RWPE2 (cell line): ENCODE results near the gene SP1.
"Not testable (repeated sequence)": the region's sequence is repeated elsewhere in the genome, so short reads cannot be mapped to it uniquely, and the experiment has no call there.

Experiments used
- ATAC-seq: fragments of 200-7000 bp; cut with Tn5 transposase; 3 replicates; pipeline ENCODE4 v1.9.1; 2021; ENCODE audit warnings: low read depth
- DNase-seq: peaks from one replicate; pipeline ENCODE4 v3.0.0-alpha.2; 2020; ENCODE audit warnings: low spot score
- H3K27ac ChIP-seq: fragments of 450-650 bp; 2 replicates; pipeline ENCODE4 v1.5.1; 2017; ENCODE audit warnings: mild to moderate bottlenecking; ENCODE audit not compliant: poor library complexity, severe bottlenecking
- H3K27me3 ChIP-seq: fragments of 250-450 bp; sonication (Bioruptor Pico); 2 replicates; pipeline ENCODE4 v1.5.1; 2021; ENCODE audit warnings: mild to moderate bottlenecking, moderate library complexity; ENCODE audit not compliant: insufficient read depth, poor library complexity, severe bottlenecking
- H3K36me3 ChIP-seq: fragments of 250-450 bp; sonication (Bioruptor Pico); 2 replicates; pipeline ENCODE4 v1.5.1; 2020; ENCODE audit warnings: low read depth, mild to moderate bottlenecking, moderate library complexity
- H3K4me1 ChIP-seq: fragments of 250-450 bp; sonication (Bioruptor Pico); 2 replicates; pipeline ENCODE4 v1.5.1; 2021; ENCODE audit warnings: mild to moderate bottlenecking, moderate library complexity; ENCODE audit not compliant: insufficient read depth, poor library complexity, severe bottlenecking
- H3K4me3 ChIP-seq: fragments of 250-450 bp; sonication (Bioruptor Pico); 2 replicates; pipeline ENCODE4 v1.5.1; 2021; ENCODE audit warnings: mild to moderate bottlenecking, moderate library complexity; ENCODE audit not compliant: severe bottlenecking
- H3K9me3 ChIP-seq: fragments of 250-450 bp; sonication (Bioruptor Pico); 2 replicates; pipeline ENCODE4 v1.5.1; 2021; ENCODE audit warnings: mild to moderate bottlenecking, moderate library complexity; ENCODE audit not compliant: severe bottlenecking
- CTCF ChIP-seq: fragments of 450-650 bp; IDR thresholded peaks from one replicate; pipeline ENCODE4 v1.5.1; 2017; ENCODE audit warnings: mild to moderate bottlenecking, moderate library complexity; ENCODE audit not compliant: poor library complexity, severe bottlenecking

SP1 gene

DNA sequence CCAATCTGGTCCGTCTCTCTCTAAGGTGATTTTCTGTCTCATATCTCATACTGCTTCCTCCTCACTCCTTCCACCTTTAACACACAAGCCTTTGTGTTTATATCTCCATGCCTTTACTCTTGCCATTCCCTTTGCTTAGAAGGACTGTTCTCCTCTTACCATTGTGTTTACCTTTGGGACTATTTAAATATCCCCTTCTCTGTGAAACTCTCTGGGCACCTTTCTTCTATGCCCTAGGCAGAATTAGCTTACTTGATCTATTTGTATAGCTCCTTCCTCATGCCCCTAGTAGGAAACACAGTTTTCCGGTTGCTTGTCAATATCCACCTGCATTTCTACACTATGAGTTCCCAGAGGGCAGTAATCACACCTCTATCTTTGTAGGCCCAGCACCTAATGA is 39.8 kb downstream of the SP1 start:
- ATAC-seq (no peak), DNase-seq (no peak)
- H3K36me3 ChIP-seq = no peaks in the 10 kb centered on the region
- no peak for TF ChIP-seq CTCF
- peaks cover 4% of the 10 kb centered on the region for H3K4me1 ChIP-seq
- no peak overlapping the region for H3K27ac ChIP-seq
- H3K9me3 ChIP-seq = no peaks in the 10 kb centered on the region
- H3K27me3 ChIP-seq = no peaks in the 10 kb centered on the region
- no peak overlapping the region for H3K4me3 ChIP-seq

- H3K4me1 ChIP-seq, H3K27ac ChIP-seq, ATAC-seq, H3K9me3 ChIP-seq, H3K4me3 ChIP-seq, H3K36me3 ChIP-seq, DNase-seq, H3K27me3 ChIP-seq: not testable (repeated sequence)
These were observed 42.3 kb downstream of the SP1 start for GRCh38 chr12:53422247-53422646.

- no peak for ATAC-seq
- H3K4me3 ChIP-seq = no peak within 1 kb of the TSS
- H3K27me3 ChIP-seq = no peaks in the 10 kb centered on the region
- peaks cover 14% of the 10 kb centered on the region for H3K4me1 ChIP-seq
- TF ChIP-seq CTCF = no peak
- H3K27ac ChIP-seq = no peak within 1 kb of the TSS
- no peak for DNase-seq
- no peaks in the 10 kb centered on the region for H3K9me3 ChIP-seq
- H3K36me3 ChIP-seq = no peaks in the 10 kb centered on the region
These were observed 43.6 kb downstream of the SP1 start, which contains the start of gene AMHR2 for GRCh38 chr12:53423597-53423996. TSS of gene AMHR2 (plus strand) at chr12:53423855. CDS start at chr12:53423935, 80 bp downstream.

GRCh38 chr12:53424626-53425514 is 44.9 kb downstream of the SP1 start:
- no peak overlapping the region for H3K27ac ChIP-seq
- TF ChIP-seq CTCF = no peak

DNA sequence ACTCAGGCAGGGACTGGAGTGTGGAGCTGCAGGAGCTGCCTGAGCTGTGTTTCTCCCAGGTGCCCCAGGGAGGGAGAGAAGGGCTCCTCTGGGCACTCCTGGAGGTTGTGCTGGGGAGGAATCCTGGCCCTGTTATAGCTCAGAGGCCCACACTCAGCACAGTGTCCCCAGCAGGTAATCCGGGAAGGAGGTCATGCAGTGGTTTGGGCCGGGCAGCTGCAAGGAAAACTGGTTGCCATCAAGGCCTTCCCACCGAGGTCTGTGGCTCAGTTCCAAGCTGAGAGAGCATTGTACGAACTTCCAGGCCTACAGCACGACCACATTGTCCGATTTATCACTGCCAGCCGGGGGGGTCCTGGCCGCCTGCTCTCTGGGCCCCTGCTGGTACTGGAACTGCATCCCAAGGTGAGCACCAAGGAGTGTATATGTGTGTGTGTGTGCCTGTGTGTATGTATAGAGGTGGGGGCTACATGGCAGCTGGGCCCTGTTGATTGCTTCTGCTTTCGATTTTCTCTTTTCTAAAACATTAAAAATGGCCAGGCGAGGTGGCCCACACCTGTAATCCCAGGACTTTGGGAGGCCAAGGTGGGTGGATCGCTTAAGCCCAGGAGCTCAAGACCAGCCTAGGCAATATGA is 45.7 kb downstream of the SP1 start:
- ATAC-seq = no peak
- no peaks in the 10 kb centered on the region for H3K36me3 ChIP-seq
- no peak for DNase-seq
- H3K9me3 ChIP-seq = no peaks in the 10 kb centered on the region
- peaks cover 17% of the 10 kb centered on the region for H3K4me1 ChIP-seq
- no peak overlapping the region for H3K27ac ChIP-seq
- no peaks in the 10 kb centered on the region for H3K27me3 ChIP-seq
- no peak overlapping the region for H3K4me3 ChIP-seq
- no peak for TF ChIP-seq CTCF

More at GRCh38 chr12:53424626-53425514, 44.9 kb downstream of the SP1 start:
- no peaks in the 10 kb centered on the region for H3K36me3 ChIP-seq
- ATAC-seq = no peak
- H3K4me3 ChIP-seq = no peak overlapping the region
- no peak for DNase-seq
- H3K27me3 ChIP-seq = no peaks in the 10 kb centered on the region
- H3K4me1 ChIP-seq = peaks cover 17% of the 10 kb centered on the region
- no peaks in the 10 kb centered on the region for H3K9me3 ChIP-seq
